Astrocyte (in vitro differentiated cells and primary cell): ENCODE measurements around the gene FRMD5. TPM values are rescaled to one million over a fixed set of nuclear protein-coding genes. Genes with fewer than 3 reads are reported as not detected.

Experiments
- DNase-seq: peaks from one replicate; pipeline ENCODE4 v3.0.0-alpha.2; 2010; ENCODE audit warnings: low read depth
- FAIRE-seq: peaks from 2 replicates; lab custom pipeline; 2011; peaks lifted over from hg19 to GRCh38; lab: Jason Lieb, UNC
- H2AFZ ChIP-seq: 2 replicates; pipeline ENCODE4 v1.6.0; 2012; ENCODE audit warnings: low read depth, low read length, inconsistent platforms
- H3K27ac ChIP-seq: 2 replicates; pipeline ENCODE4 v1.5.1; 2011; ENCODE audit warnings: low read depth, low read length, inconsistent platforms
- H3K27me3 ChIP-seq: 2 replicates; pipeline ENCODE4 v1.6.0; 2011; ENCODE audit warnings: low read length, inconsistent platforms; ENCODE audit not compliant: insufficient read depth
- H3K36me3 ChIP-seq: 2 replicates; pipeline ENCODE4 v1.5.1; 2011; ENCODE audit warnings: low read length, inconsistent platforms; ENCODE audit not compliant: insufficient read depth
- H3K4me1 ChIP-seq: 2 replicates; pipeline ENCODE4 v1.5.1; 2011; ENCODE audit warnings: low read length, inconsistent platforms; ENCODE audit not compliant: insufficient read depth
- H3K4me2 ChIP-seq: 2 replicates; pipeline ENCODE4 v1.6.0; 2012; ENCODE audit warnings: low read length, inconsistent platforms
- H3K4me3 ChIP-seq: 2 replicates; pipeline ENCODE4 v1.5.1; 2011; ENCODE audit warnings: low read depth, mild to moderate bottlenecking, low read length, inconsistent platforms; ENCODE audit not compliant: insufficient read depth
- H3K79me2 ChIP-seq: 2 replicates; pipeline ENCODE4 v1.6.0; 2012; ENCODE audit warnings: mild to moderate bottlenecking, low read length, inconsistent platforms; ENCODE audit not compliant: insufficient read depth
- H3K9ac ChIP-seq: 2 replicates; pipeline ENCODE4 v1.6.0; 2012; ENCODE audit warnings: mild to moderate bottlenecking, low read length, inconsistent platforms
- H3K9me3 ChIP-seq: 2 replicates; pipeline ENCODE4 v1.5.1; 2012; ENCODE audit warnings: low read depth, mild to moderate bottlenecking, low read length, inconsistent platforms; ENCODE audit not compliant: insufficient read depth
- H4K20me1 ChIP-seq: 2 replicates; pipeline ENCODE4 v1.6.0; 2012; ENCODE audit warnings: low read length, inconsistent platforms; ENCODE audit not compliant: insufficient read depth
- H3K27ac Mint-ChIP-seq: one replicate; pipeline ENCODE4 v1.8.0; 2021; ENCODE audit warnings: mild to moderate bottlenecking, mixed read lengths; ENCODE audit not compliant: unreplicated experiment
- H3K27me3 Mint-ChIP-seq: one replicate; pipeline ENCODE4 v1.8.0; 2021; ENCODE audit warnings: low read depth, mixed read lengths; ENCODE audit not compliant: unreplicated experiment
- H3K36me3 Mint-ChIP-seq: one replicate; pipeline ENCODE4 v1.8.0; 2021; ENCODE audit warnings: low read depth, mixed read lengths; ENCODE audit not compliant: unreplicated experiment
- H3K4me1 Mint-ChIP-seq: one replicate; pipeline ENCODE4 v1.8.0; 2021; ENCODE audit warnings: low read depth, mixed read lengths; ENCODE audit not compliant: unreplicated experiment
- H3K4me3 Mint-ChIP-seq: one replicate; pipeline ENCODE4 v1.8.0; 2021; ENCODE audit warnings: mild to moderate bottlenecking, moderate library complexity, mixed read lengths; ENCODE audit not compliant: unreplicated experiment
- H3K9me3 Mint-ChIP-seq: one replicate; pipeline ENCODE4 v1.8.0; 2021; ENCODE audit warnings: mild to moderate bottlenecking, mixed read lengths; ENCODE audit not compliant: unreplicated experiment
- CTCF ChIP-seq: IDR thresholded peaks from 2 replicates; pipeline ENCODE4 v1.5.1; 2011; ENCODE audit warnings: low read depth, mild to moderate bottlenecking, inconsistent platforms, low read length, moderate library complexity; ENCODE audit not compliant: insufficient read depth
- EZH2 ChIP-seq: IDR thresholded peaks from 2 replicates; pipeline ENCODE4 v1.6.1; 2012; ENCODE audit warnings: mild to moderate bottlenecking, low read length, inconsistent platforms; ENCODE audit not compliant: insufficient read depth
- total RNA-seq: library from RNA; stranded (reverse); gene quantifications from 2 replicates; pipeline ENCODE4 v1.2.1, GENCODE V29; 2021

FRMD5 gene
- total RNA-seq, 1 donor from 2014 or later: 19.6 TPM

- H3K27me3 Mint-ChIP-seq: no peaks in the 10 kb centered on the region
- no peak overlapping the region for H3K4me3 ChIP-seq
- no peaks in the 10 kb centered on the region for H3K27me3 ChIP-seq
- FAIRE-seq: no peak
- peaks cover 4% of the 10 kb centered on the region for H3K4me1 ChIP-seq
- H3K36me3 ChIP-seq: no peaks in the 10 kb centered on the region
- H2AFZ ChIP-seq: no peak overlapping the region
- no peak overlapping the region for H3K27ac ChIP-seq
- peak; percentile 74 for DNase-seq
- H3K9me3 ChIP-seq: no peaks in the 10 kb centered on the region
- peaks cover 10% of the 10 kb centered on the region for H3K4me1 Mint-ChIP-seq
- H3K4me3 Mint-ChIP-seq: no peak overlapping the region
- no peaks in the 10 kb centered on the region for H3K9me3 Mint-ChIP-seq
- no peak overlapping the region for H3K27ac Mint-ChIP-seq
- H3K36me3 Mint-ChIP-seq: no peaks in the 10 kb centered on the region
- peaks cover 13% of the 10 kb centered on the region for H3K79me2 ChIP-seq
- TF ChIP-seq EZH2 (no peak), CTCF (no peak)
- H4K20me1 ChIP-seq: peaks cover 14% of the 10 kb centered on the region
- no peak overlapping the region for H3K9ac ChIP-seq
- no peak overlapping the region for H3K4me2 ChIP-seq
Measured at GRCh38 chr15:43943511-43943910, 251.6 kb downstream of the FRMD5 start.

GRCh38 chr15:43942194-43942593 is 252.9 kb downstream of the FRMD5 start:
- Histone ChIP-seq H2AFZ (no peak overlapping the region), H3K4me2 (no peak overlapping the region), H3K4me3 (no peak overlapping the region), H3K27me3 (no peaks in the 10 kb centered on the region), H3K9ac (no peak overlapping the region), H3K9me3 (no peaks in the 10 kb centered on the region), H3K36me3 (no peaks in the 10 kb centered on the region), H4K20me1 (peaks cover 4% of the 10 kb centered on the region), H3K4me1 (peaks cover 4% of the 10 kb centered on the region), H3K27ac (no peak overlapping the region), H3K79me2 (peaks cover 16% of the 10 kb centered on the region)
- DNase-seq (no peak), FAIRE-seq (no peak)
- Mint-ChIP-seq H3K9me3 (no peaks in the 10 kb centered on the region), H3K4me3 (no peak overlapping the region), H3K4me1 (peaks cover 10% of the 10 kb centered on the region), H3K36me3 (no peaks in the 10 kb centered on the region), H3K27me3 (no peaks in the 10 kb centered on the region), H3K27ac (no peak overlapping the region)
- TF ChIP-seq CTCF: no peak
- no peak for TF ChIP-seq EZH2

- Histone ChIP-seq H3K9me3 (no peaks in the 10 kb centered on the region), H3K4me3 (no peak overlapping the region), H3K9ac (no peak overlapping the region), H3K27ac (no peak overlapping the region), H3K4me1 (peaks cover 4% of the 10 kb centered on the region), H2AFZ (no peak overlapping the region), H3K79me2 (peaks cover 16% of the 10 kb centered on the region), H3K4me2 (no peak overlapping the region), H4K20me1 (peaks cover 9% of the 10 kb centered on the region), H3K36me3 (no peaks in the 10 kb centered on the region), H3K27me3 (no peaks in the 10 kb centered on the region)
- Mint-ChIP-seq H3K36me3 (peaks cover under 1% of the 10 kb centered on the region), H3K4me3 (no peak overlapping the region), H3K9me3 (no peaks in the 10 kb centered on the region), H3K27me3 (no peaks in the 10 kb centered on the region), H3K4me1 (peaks cover 10% of the 10 kb centered on the region), H3K27ac (no peak overlapping the region)
- FAIRE-seq (no peak), DNase-seq (no peak)
- TF ChIP-seq CTCF (no peak), EZH2 (no peak)
Measured at GRCh38 chr15:43941555-43941954, 253.5 kb downstream of the FRMD5 start.
